ENCODE data around the gene RNASE4.
"Not testable (repeated sequence)": the region's sequence is repeated elsewhere in the genome, so short reads cannot be mapped to it uniquely, and the experiment has no call there.

Gene RNASE4, protein sequence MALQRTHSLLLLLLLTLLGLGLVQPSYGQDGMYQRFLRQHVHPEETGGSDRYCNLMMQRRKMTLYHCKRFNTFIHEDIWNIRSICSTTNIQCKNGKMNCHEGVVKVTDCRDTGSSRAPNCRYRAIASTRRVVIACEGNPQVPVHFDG

DNA sequence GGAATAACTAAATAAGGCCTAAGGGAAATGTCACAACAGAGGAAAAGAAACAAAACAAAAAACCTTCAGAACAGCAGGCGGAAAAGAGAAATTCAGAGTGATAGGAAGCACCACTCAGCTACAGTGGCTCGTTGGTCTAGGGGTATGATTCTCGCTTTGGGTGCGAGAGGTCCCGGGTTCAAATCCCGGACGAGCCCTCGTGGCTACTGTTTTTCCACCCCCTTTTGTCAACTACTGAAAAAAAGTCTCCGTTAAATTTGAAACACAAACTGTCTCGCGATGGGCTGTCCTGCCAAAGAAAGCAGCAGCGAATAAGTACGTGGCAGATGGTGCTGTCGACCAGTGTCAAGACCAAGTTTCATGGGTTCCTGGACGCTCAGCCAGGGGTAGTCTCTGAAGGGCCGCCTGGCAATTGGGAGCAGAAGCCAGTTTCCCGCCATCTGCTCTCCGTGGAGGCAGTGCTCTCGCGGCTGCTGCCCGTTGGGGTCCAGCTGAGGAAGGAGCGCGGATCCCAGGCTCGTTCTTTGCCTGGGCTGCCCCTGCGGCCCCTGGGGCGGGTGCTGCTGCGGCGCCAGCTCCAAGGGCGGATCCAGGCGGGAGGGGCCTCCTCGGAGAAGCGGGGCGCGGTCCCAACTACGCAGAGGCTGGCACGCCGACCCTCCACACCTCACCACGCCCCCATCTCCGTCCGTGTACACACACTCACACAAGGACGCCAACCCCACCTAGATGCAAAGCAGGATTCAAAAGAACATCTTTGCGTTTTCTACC lies at the start of gene RNASE4:
RNASE4 (plus strand) TSS at position 670 of the 771 bp plus-strand sequence. CDS start 14,812 bp downstream, outside the sequence.
- DNase-seq = peak; percentile 78

DNA sequence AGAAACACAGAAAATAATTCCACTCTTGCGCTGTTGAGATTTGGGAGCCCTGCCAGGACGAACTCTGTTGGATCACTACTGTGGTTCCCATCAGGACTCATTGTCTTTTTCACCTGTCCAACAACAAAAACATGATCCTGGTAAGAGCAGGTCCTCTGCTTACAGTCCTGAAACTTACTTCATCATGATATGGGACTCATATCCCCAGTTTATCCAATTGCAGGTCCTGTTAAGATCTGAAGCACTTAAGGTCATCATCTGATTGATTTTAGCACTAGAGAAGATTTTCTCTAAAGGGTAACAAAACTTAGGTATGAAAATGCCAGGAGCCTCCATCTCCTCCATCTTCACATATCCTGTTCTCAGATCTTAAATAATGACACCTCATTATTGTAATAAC lies 42.8 kb upstream of the RNASE4 start, which contains the start of gene OR6S1:
OR6S1 (minus strand) TSS at position 101 of the 400 bp plus-strand sequence; CDS start at position 101, 0 bp downstream.
- no peak for DNase-seq

DNA sequence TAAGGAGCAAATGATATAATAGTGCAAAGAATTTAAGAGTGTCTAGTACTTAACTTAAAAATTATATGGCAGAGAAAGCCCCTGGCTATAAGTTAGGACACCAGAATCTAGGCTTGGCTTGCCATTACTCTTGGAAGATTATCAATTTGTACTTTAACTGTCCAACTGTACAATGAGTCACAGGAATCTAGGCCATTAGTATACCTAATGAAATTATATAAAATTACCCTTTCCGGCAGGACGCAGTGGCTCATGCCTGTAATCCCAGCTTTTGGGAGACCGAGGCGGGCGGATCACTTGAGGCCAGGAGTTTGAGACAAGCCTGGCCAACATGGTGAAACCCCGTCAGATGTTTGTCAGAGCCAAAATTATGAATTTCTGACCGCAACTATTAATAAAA lies 42.2 kb upstream of the RNASE4 start:
- no peak for DNase-seq

DNA sequence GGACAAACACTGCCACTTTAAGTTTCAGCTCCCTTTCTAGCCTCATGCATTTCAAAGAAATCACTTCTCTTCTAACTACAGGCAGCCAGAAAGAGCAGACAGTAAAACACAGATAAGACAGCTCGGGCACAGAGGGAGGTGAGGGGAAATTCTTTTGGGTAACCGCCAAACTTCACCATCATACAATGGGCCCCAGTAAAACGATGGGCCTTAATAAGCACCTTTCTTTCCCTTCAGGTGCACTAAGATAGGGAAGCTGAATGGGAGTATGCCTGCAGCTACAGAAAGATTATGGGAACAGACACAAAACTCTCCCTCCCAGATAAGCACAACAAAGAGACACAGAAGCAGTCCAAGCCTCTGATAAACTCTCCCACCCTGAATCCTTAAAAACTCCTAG lies 41.6 kb upstream of the RNASE4 start:
- not testable (repeated sequence) for DNase-seq

DNA sequence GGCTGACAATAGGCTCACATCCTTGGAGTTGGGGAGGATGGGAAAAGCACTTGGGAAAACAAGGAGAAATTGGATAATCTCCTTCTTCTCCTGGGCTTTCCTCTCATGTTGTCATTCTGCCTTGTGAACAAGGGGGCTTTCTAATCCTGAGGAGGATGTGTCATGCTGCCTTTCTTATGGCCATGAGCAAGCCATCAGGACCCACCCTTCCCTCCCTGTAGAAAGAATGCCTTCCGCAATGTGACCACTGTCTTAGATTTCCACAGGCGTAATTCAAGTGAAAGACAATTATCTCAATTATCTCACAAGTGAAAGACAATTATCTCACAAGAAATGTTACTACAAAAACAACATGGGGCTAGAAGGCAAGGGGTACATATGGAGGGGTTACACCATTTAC lies 39.8 kb upstream of the RNASE4 start:
- DNase-seq = no peak

DNA sequence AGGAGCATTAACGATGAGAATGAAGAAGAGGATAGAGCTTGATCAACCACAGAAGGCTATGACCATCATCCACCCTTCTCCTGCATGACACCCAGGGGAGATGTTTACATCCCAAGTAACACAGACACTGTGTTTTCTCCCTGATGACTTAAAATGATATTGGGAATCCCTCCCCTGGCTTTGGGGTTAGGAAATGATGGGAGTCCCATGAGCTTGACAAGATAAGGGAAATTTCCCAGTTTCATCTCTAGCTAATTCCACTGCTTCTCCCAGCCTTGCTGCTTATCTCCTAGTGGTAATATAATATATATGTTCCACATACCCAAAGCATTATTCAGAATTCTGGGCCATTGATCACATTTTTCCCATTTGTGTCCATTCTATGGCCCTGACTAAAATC lies 38.9 kb upstream of the RNASE4 start:
- DNase-seq = no peak

DNA sequence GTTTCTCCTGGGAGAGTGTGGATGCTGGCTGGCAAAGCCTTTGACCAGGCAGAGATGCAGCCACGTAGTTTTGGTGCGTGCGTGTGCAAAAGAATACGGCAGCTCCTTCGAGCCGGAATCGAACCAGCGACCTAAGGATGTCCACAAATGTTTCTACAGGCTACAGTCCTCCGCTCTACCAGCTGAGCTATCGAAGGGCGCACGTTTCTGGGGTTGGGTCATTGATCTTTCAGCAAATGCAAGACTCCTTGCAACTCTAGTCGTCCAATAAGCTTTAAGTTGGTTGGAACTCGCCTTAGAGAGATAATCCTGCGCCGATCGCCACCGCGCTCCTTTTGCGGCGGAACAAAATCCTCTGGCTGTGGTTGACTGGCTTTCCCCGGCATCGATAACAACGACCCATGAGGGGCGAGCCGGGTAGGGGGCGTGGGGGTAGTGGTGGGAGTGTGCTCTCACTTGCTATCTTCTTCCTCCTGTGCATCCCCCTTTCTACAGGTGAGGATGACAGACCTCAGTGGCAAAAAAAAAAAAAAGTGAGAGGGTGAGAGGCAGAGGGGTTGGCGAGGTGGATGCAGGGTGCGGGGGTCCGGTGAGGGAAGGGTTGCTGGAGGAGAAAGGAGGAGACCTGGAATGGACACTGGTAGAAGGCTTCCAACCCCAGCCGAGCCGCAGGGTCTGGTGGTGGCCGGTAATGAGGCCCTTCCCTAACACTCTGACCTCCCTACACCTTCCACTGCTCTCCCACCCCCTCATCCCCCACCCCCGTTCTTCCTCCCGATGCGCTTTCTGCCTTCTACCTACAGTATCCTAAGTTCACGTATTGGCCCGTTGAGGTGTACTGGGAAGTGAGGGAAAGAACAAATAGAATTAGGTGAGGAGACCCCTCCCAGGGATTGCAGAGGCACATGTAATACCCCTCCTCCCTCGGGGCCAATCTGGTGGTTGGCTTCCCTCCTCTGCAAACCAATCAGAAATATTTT lies 31.1 kb upstream of the RNASE4 start:
- no peak for DNase-seq

DNA sequence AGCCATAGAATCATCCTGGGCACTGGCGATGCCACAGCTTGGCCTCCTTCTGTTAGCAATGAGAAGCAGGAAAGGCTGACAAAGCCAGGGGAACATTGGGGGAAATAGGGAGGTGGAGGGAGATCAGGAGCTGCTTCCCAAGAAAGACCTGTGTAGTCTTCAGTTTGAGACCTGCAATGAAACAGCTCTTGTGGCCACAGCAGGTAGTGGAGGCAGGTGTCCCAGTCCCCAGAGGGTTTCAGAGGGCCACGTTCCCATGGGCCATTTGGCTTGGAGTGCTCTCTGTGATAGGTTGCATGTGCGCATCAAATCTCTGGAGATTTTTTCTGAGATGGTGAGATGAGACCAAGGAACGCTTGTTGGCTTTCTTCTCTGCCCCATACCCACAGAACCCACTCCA lies 28.5 kb upstream of the RNASE4 start:
- no peak for DNase-seq

DNA sequence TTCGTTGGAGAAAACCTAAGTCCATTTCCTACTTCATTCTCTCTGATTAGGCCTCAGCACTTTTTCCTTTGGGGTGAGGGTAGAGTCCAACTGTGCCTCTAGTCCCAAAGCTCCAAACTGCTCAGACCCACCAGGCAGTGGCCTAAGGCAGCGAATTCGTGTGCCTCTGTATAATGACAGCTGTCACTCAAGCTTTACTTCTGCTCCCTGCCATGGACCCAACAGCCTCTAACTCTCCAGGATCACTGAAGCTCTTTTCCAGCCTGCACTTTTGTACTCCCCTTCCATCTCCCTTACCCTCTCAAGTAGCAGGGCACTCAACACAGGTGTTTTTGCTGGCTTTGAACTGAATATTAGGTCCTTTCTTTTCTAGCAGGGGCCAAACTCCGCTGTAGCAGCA lies 28.1 kb upstream of the RNASE4 start:
- DNase-seq = no peak

DNA sequence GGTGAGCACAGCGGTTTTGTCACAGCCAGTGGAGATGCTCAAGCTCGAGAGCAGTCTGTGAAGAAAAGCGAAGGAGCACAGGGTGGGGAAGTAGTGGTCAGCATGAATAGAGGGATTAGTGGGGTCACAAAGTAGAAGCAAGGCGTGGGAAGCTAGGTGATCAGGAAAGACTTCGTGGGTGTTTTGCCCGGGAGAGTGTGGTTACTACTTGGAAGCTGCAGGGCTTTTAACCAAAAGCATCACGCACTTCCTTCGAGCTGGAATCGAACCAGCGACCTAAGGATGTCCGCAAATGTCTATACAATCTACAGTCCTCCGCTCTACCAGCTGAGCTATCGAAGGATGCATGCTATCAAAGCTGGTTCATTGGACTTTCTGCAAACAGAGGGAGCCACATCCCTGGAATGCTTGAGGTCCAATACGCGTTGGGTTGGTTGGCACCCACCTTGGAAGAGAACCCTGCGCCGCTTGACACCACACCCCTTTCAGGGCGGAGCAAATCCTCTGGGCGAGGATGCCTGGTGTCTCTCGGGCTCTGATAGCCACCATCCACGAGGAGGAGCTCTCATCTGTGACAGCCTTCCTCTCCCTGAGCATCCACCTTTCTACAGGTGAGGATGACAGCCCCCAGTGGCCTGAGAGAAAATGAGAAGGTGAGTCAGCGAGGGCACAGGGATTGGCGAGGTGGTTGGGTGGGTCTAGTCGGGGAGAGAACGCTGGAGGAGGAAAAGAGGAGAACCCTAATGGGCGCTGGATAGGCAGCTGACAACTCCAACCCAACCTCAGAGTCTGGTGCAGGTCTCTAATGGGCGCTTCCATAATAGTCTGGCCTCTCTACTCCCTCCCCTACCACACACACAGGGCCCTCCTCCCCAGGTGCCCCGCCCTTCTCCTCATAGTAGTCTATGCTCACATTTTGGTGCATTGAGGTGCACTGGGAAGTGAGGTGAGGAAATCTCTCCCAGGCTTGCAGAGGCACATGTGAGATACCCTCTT lies 26.8 kb upstream of the RNASE4 start:
- DNase-seq = no peak

DNA sequence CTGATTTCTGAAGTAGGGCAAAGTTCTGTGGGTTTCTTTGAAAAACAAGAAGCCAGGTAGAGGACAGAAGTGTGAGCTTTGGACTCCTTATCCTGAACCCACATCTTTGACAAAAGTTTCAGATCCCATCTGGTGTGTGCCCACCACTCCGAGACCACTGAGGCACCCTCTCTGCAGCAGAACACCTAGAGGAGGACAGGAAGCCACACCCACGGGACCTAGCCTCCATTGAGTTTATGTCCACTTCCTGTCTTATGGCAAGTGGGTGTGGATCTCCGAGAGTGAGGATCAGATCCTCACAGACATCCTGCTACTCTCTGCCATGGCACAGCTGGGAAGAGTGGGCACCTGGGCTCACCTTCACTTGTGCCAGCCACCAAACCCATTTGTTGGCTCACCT lies 26.1 kb upstream of the RNASE4 start:
- DNase-seq = no peak

DNA sequence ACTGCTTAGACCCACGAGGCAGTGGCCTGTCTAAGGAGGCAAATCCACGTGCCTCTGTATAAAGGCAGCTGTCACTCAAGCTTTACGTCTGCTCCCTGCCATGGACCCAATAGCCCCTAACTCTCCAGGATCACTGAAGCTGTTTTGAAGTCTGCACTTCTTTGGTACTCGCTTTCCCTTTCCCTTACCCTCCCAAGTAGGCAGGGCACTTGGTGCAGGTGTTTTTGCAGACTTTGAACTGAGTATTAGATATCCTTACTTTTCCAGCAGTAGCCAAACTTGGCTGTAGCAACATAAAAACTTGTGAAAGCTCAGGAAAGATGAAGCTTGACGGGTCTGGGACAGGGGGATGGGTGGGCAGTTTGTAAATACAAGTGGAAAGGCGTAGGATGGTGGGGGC lies 25.0 kb upstream of the RNASE4 start:
- DNase-seq = no peak

DNA sequence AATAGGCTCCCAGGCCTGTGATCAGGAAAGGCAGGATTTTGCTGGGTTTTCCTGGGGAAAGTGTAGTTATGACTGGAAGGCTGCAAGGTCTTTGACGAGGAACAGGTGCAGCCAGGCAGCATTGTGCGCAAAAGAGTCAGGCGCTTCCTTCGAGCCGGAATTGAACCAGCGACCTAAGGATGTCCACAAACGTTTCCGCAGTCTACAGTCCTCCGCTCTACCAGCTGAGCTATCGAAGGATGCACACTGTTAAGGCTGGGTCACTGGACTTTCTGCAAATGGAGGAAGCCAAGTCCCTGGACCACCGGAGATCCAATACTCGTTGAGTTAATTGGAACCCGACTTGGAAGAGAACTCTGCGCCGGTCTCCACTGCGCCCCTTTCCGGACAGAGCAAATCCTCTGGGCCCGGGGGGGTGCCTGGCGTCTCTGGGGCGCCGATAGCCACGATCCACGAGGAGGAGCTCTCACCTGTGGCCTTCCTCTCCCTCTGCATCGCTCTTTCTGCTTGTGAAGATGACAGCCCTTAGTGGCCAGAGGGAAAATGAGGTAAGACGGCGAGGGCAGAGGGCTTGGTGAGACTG lies 24.5 kb upstream of the RNASE4 start:
- DNase-seq = no peak

DNA sequence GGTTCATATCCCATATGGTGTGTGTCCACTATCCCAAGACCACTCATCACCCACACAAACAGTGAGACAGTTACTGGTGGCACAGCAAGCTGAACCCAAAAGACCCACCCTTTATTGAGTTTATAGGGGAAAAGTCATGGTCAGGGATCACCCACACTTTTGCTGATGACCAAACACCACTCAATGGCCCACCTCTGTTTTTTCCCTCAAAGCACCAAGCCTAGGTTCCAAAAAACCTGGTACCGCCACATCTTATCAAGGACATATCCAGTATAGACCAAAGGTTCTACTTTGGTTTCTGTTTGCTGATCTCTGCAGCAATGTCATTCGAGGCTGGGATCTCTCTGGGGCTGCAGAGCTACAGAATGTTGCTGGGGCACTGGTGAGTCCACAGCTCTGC lies 23.2 kb upstream of the RNASE4 start:
- DNase-seq = no peak

DNA sequence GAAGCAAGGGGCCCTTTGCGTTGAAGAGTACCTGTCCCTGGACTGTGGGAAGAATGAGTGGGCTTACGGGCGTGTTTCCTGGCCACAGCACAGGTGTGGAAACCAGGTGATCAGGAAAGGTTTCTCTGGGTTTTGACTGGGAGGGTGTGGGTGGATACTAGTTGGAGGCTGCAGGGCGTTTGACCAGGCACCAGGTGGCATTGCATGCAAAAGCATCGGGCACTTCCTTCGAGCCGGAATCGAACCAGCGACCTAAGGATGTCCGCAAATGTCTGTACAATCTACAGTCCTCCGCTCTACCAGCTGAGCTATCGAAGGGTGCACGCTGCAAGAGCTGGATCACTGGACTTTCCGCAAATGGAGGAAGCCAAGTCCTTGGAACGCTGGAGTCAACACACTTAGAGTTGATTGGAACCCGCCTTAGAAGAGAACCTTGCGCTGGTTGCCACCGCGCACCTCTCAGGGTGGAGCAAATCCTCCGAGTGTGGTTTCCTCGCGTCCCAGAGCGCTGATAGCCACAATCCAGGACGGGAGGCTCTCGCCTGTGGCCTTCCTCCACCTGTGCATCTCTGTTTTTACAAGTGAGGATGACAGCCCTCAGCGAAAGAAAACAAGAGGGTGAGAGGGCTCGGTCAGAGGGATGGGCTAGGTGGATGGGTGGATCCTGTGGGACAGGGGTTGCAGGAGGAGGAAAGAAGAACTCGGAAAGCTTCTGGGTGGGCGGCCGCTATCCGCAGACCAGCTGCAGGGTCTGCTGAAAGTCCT lies 21.2 kb upstream of the RNASE4 start:
- peak; percentile 71 for DNase-seq

DNA sequence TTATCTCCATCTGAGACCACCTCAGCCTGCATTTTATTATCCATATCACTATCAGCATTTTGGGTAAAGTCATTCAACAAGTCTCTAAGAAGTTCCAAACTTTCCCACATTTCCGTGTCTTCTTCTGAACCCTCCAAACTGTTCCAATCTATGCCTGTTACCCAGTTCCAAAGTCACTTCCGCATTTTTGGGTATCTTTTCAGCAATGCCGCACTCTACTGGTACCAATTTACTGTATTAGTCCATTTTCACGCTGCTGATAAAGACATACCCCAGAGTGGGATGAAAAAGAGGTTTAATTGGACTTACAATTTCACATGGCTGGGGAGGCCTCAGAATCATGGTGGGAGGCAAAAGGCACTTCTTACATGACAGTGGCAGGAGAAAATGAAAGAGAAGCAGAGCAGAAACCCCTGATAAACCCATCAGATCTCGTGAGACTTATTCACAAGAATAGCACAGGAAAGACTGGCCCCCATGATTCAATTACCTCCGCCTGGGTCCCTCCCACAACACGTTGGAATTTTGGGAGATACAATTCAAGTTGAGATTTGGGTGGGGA lies 17.9 kb upstream of the RNASE4 start:
- not testable (repeated sequence) for DNase-seq

DNA sequence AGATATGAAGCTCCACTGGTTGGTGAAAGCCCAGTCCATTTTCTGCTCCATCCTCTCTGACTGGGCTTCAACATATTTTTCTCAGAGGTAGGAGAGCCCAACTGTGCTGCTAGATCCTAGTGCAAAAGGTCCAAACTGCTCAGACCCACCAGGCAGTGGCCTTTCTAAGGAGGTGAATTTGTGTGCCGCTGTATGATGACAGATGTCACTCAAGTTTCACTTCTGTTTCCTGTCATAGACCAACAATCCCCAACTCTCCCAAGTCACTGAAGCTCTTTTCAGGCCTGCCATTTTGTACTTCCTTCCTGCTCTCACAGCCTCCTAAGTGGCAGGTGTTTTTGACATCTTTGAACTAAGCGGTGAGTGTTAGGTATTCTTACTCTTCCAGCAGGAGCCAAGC lies 16.4 kb upstream of the RNASE4 start:
- no peak for DNase-seq

DNA sequence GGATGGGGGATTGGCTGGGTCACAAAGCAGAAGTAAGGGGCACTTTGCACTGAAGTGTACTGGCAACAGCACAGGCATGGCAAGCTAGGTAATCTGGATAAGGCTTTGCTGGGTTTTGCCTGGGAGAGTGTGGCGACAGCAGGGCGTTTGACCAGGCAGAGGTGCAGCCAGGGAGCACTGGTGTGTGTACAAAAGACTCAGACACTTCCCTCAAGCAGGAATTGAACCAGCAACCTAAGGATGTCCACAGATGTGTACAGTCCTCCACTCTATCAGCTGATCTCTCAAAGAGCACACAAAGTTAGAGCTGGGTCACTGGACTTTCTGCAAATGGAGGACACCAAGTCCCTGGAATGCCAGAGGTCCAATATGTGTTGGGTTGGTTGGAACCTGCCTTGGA lies 15.4 kb upstream of the RNASE4 start:
- DNase-seq = no peak

DNA sequence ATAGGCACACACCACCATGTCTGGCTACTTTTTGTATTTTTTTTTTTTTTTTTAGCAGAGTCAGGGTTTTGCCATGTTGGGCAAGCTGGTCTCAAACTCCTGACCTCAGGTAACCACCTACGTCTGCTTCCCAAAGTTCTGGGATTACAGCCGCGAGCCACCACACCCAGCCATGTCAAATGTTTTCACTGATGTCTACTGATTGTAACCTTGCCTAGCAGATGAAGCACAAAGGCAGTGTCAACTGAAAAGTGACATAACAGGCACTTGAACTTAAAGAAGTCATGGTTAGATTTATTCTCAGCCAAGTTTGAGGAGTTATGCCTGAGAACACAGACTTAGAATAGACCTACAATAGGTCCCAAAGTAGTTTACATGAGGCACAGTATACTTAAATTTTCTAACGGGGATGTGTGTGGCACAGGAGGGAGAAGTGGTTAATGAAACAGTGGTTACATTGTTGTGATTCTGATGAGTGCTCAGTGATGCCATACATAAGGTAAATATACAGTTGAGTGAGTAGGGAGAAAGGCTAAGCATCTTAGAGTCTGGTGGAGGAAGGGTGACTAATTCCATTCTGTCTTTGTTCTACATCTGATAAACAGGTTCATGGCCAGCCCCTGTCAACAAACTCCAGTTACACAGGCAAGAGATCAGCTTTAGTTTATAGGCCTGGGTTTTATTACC lies 12.6 kb upstream of the RNASE4 start:
- DNase-seq = no peak

DNA sequence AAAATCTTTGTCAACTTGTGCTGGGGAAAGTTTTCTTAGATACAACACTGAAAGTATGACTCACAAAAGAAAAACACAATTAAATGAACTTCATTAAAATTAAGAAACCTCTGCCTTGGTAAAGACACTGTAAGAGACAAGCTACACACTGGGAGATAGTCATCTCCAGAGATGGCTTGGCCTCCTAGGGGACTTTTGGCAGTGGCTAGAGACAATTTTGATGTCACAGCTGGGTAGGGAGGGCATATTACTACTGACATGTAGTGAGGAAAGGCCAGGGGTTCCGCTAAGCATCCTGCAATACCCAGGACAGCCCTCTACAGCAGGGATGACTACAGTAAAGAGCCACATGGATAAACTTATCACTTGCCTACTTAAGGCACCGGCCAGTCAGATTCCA lies 8.7 kb upstream of the RNASE4 start:
- no peak for DNase-seq

All from NCI-H226 (cell line).